Glutamatergic neuron (in vitro differentiated cells): ENCODE data around the gene FAM217B. TPM values are rescaled to one million over a fixed set of nuclear protein-coding genes. Genes with fewer than 3 reads are reported as not detected.
A peak's percentile ranks its signal among the peaks of the same experiment; 100 is the strongest.
"Not testable (repeated sequence)": the region's sequence is repeated elsewhere in the genome, so short reads cannot be mapped to it uniquely, and the experiment has no call there.

ENCODE experiments used
- DNase-seq: peaks from one replicate; pipeline ENCODE4 v3.0.0; 2022
- H3K27ac Mint-ChIP-seq: one replicate; pipeline ENCODE4 v1.8.0; 2020; ENCODE audit warnings: mild to moderate bottlenecking, mixed read lengths, inconsistent platforms; ENCODE audit not compliant: unreplicated experiment
- H3K27me3 Mint-ChIP-seq: one replicate; pipeline ENCODE4 v1.8.0; 2020; ENCODE audit warnings: mild to moderate bottlenecking, moderate library complexity, mixed read lengths, inconsistent platforms; ENCODE audit not compliant: unreplicated experiment
- H3K36me3 Mint-ChIP-seq: one replicate; pipeline ENCODE4 v1.8.0; 2020; ENCODE audit warnings: mild to moderate bottlenecking, mixed read lengths, inconsistent platforms; ENCODE audit not compliant: unreplicated experiment
- H3K4me1 Mint-ChIP-seq: one replicate; pipeline ENCODE4 v1.8.0; 2020; ENCODE audit warnings: mild to moderate bottlenecking, low read depth, mixed read lengths, inconsistent platforms; ENCODE audit not compliant: unreplicated experiment
- H3K4me3 Mint-ChIP-seq: one replicate; pipeline ENCODE4 v1.8.0; 2020; ENCODE audit warnings: mild to moderate bottlenecking, mixed read lengths, inconsistent platforms; ENCODE audit not compliant: unreplicated experiment
- H3K9me3 Mint-ChIP-seq: one replicate; pipeline ENCODE4 v1.8.0; 2020; ENCODE audit warnings: mild to moderate bottlenecking, moderate library complexity, mixed read lengths, inconsistent platforms; ENCODE audit not compliant: unreplicated experiment
- total RNA-seq: library from RNA; stranded (reverse); fragmentation: NEBNext Ultra II Directional; extraction: Animal tissue kit (Norgen Biotek cat#: 25700); gene quantifications from one replicate; pipeline ENCODE4 v1.2.1, GENCODE V29; 2021; ENCODE audit not compliant: unreplicated experiment
- TF ChIP-seq, protein P1 (sequence below): fragments of 200-600 bp; sonication (generic); IDR thresholded peaks from one replicate; pipeline ENCODE4 v1.5.0; 2021; ENCODE audit not compliant: partially characterized antibody, unreplicated experiment

Gene FAM217B
- total RNA-seq, 1 donor from 2014 or later: 14.8 TPM

DNA sequence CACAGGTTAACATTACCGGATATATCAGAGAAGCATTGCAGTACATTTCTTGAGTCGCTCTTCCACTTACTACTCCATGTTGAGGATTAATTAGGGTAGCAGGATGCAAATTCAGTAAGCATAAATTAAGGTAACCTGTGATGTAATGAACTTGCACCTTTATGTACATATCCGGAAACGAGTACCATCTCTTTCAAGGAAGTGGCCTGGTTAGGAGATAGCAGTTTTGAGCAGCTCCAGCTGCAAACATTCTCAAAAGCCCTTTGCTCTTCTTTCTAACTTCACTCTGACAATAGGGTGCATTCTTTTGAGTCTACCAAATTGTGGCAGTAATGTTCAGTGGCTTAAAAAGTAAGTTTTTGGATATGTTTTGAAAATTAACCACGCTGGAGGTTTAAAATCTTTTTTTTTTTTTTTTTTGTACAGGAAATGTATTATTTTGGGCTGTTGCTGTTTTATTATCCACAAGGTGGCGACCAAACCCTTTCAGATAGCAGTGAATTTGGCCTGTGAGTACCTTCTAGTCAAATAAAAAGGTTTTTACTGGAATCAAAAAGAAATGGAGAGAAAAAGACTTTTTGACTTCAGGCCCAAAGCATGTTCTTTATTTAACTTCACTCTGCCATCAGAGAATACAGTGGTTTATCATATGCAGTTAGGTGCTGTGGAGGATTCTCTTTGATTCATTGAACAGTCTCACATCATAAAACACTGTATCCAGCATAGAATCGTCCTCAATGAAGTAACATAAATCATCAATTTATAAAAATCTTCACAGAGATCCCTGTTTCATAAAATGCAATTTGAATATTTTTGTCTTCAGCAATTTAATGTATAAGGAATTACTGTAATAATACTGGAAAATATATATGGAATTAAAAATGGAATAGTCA is 8.9 kb downstream of the FAM217B start:
- Mint-ChIP-seq H3K9me3 (peaks cover 1% of the 10 kb centered on the region), H3K4me3 (no peak overlapping the region), H3K36me3 (no peaks in the 10 kb centered on the region), H3K27me3 (peaks cover 3% of the 10 kb centered on the region), H3K27ac (no peak overlapping the region), H3K4me1 (peaks cover 28% of the 10 kb centered on the region)
- TF ChIP-seq, protein P1, sequence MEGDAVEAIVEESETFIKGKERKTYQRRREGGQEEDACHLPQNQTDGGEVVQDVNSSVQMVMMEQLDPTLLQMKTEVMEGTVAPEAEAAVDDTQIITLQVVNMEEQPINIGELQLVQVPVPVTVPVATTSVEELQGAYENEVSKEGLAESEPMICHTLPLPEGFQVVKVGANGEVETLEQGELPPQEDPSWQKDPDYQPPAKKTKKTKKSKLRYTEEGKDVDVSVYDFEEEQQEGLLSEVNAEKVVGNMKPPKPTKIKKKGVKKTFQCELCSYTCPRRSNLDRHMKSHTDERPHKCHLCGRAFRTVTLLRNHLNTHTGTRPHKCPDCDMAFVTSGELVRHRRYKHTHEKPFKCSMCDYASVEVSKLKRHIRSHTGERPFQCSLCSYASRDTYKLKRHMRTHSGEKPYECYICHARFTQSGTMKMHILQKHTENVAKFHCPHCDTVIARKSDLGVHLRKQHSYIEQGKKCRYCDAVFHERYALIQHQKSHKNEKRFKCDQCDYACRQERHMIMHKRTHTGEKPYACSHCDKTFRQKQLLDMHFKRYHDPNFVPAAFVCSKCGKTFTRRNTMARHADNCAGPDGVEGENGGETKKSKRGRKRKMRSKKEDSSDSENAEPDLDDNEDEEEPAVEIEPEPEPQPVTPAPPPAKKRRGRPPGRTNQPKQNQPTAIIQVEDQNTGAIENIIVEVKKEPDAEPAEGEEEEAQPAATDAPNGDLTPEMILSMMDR: peak; percentile 75
- DNase-seq: no peak

GRCh38 chr20:59949911-59950310 is 9.7 kb downstream of the FAM217B start:
- Mint-ChIP-seq H3K36me3 (no peaks in the 10 kb centered on the region), H3K4me1 (peaks cover 22% of the 10 kb centered on the region), H3K9me3 (peaks cover 1% of the 10 kb centered on the region), H3K4me3 (no peak overlapping the region), H3K27me3 (no peaks in the 10 kb centered on the region), H3K27ac (no peak overlapping the region)
- TF ChIP-seq, protein P1: no peak
- no peak for DNase-seq

- Mint-ChIP-seq H3K27me3 (no peaks in the 10 kb centered on the region), H3K36me3 (no peaks in the 10 kb centered on the region), H3K4me3 (no peak overlapping the region), H3K27ac (no peak overlapping the region), H3K9me3 (peaks cover 1% of the 10 kb centered on the region), H3K4me1 (peaks cover 14% of the 10 kb centered on the region)
- TF ChIP-seq, protein P1: no peak
- no peak for DNase-seq
These were observed 14.5 kb downstream of the FAM217B start for GRCh38 chr20:59954718-59955117.

DNA sequence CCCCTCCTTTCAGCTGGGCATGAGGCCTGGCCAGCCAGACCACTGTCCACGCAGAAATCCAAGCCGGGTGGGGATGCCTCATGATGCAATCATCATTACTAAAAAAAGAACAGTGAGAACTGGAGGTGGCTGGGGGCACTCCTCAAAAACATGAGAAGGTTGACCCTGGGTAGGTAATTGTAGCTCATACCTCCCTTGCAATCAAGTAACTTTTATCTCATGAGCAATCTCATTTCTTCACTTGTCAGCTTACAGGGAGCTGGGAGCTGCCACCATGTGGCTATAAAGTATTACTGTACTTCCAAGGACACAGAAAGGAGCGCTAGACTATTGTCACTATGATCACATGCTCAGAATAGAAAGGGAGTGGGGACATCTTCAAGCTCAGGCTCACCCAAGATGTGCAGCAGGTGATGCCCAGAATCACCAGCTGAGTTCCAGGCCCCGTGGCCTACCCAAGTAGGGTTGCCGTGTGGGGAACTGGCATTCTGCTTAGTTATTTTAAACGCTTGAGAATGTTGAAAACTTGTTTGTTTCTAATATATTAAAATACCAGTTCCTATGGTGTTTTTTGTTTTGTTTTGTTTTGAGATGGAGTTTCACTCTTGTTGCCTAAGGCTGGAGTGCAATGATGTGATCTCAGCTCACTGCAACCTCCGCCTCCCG is 15.1 kb downstream of the FAM217B start:
- TF ChIP-seq, protein P1: no peak
- H3K36me3 Mint-ChIP-seq: no peaks in the 10 kb centered on the region
- H3K4me3 Mint-ChIP-seq: no peak overlapping the region
- no peak for DNase-seq
- H3K27me3 Mint-ChIP-seq: no peaks in the 10 kb centered on the region
- peaks cover 14% of the 10 kb centered on the region for H3K4me1 Mint-ChIP-seq
- H3K9me3 Mint-ChIP-seq: peaks cover 1% of the 10 kb centered on the region
- H3K27ac Mint-ChIP-seq: no peak overlapping the region

- not testable (repeated sequence) for DNase-seq, H3K4me3 Mint-ChIP-seq, H3K9me3 Mint-ChIP-seq, H3K27ac Mint-ChIP-seq, H3K4me1 Mint-ChIP-seq, H3K27me3 Mint-ChIP-seq, H3K36me3 Mint-ChIP-seq
These were observed 17.4 kb downstream of the FAM217B start for GRCh38 chr20:59957568-59957967.
